Measurements from ENCODE around the gene CPED1. TPM values are rescaled to one million over a fixed set of nuclear protein-coding genes. Genes with fewer than 3 reads are reported as not detected.
A peak's percentile ranks its signal among the peaks of the same experiment; 100 is the strongest.

Gene CPED1
- not detected for total RNA-seq

DNA sequence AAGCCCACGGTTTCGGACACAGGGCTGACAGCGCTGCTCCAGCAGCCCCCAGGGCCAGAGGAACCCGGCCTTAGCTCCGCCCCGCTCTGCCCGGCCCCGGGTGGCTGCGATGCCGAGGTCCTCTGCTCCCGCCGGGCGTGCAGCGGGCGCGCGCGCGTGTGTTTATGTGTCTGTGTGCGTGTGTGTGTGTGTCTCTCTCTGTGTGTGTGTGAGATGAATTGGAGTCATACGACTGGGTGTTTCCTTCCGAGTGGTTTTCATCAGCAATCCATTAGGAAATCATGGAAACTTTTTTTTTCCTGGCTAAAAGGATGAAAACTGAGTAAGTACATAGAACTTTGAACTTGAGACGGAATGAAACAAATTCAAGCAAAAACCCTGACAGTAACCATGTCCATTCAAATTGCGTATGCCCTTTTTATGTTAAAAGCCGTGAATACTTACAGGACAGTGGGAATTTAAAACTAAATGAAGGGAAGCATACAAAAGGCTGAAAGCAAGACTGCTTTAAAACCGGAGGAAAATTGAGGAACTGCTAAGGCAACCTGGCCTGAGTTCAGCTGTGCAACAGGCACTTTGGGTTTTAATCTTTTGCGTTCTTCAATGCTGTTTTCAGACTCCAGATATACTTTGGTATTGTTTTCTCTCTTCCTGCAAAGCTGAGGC, at the start of gene CPED1:
Gene CPED1, plus strand, starts transcription at position 121 of the 666 bp plus-strand sequence. CDS start 911 bp downstream, outside the sequence.
- peaks cover 53% of the 10 kb centered on the region for H3K27me3 Mint-ChIP-seq
- no peak within 1 kb of the TSS for H3K27ac Mint-ChIP-seq
- peaks cover 23% of the 10 kb centered on the region for H3K4me1 Mint-ChIP-seq
- peak; percentile 38 for DNase-seq
- peak within 1 kb of the TSS; percentile 65 for H3K4me3 Mint-ChIP-seq
- no peaks in the 10 kb centered on the region for H3K36me3 Mint-ChIP-seq (ENCODE audit: low read depth)
- ChIA-PET POLR2A (interaction anchor here (1.0 to 1.6 kb wide), 2 partner anchors 38 to 88 kb away, joined by 3 to 7 read pairs; partner anchors contain the start of gene ING3), CTCF (interaction anchor here (0.7 to 4.6 kb wide), 15 partner anchors 10 to 120 kb away, joined by 3 to 39 read pairs (median 4); partner anchors contain the start of gene ING3)
- no peaks in the 10 kb centered on the region for H3K9me3 Mint-ChIP-seq

DNA sequence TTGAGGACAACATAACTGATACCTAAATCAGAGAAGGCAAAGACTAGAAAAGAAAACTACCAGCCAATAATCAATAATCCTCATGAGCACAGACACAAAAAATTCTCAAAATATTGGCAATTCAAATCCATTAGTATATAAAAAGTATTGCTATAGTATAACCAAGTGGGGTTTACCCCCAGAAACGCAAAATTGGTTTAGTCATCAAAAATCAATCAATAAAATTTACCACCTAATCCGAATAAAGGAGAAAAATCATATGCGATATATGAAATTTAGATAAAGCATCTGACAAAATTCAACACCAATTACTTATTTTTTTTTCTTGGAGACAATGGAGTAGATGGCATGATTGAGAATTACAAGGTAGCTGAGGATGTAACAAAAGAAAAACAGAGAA, 49.2 kb upstream of the CPED1 start:
- H3K4me1 Mint-ChIP-seq, result no peaks in the 10 kb centered on the region
- no peak overlapping the region for H3K4me3 Mint-ChIP-seq
- no peaks in the 10 kb centered on the region for H3K36me3 Mint-ChIP-seq (ENCODE audit: low read depth)
- no peak overlapping the region for H3K27ac Mint-ChIP-seq
- no peaks in the 10 kb centered on the region for H3K9me3 Mint-ChIP-seq
- ChIA-PET POLR2A (no interaction called here), CTCF (no interaction called here)
- DNase-seq, result no peak
- peaks cover 6% of the 10 kb centered on the region for H3K27me3 Mint-ChIP-seq

DNA sequence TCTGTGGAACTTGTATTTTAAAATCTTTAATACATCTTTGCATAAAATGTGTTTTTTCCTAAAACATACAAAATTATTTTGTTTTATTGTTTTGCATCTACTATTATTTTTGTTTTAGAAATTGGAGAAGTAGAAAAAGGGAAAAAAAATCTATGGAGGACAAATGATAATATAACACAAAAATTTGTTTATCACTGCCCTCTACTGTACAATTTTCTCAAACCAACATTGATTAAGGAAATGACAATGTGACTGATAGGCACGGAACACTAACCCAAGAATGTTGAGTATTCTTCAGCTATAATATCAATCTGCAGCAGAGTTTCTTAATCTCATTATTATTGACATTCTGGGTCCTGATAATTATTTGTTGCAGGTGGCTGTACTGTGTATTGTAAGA, 47.4 kb upstream of the CPED1 start:
- POLR2A ChIA-PET, result no interaction called here
- Mint-ChIP-seq H3K36me3 (ENCODE audit: low read depth) (no peaks in the 10 kb centered on the region), H3K27ac (no peak overlapping the region), H3K4me3 (no peak overlapping the region), H3K4me1 (no peaks in the 10 kb centered on the region), H3K9me3 (no peaks in the 10 kb centered on the region), H3K27me3 (peaks cover 8% of the 10 kb centered on the region)
- DNase-seq, result no peak
- CTCF ChIA-PET, result interaction anchor here (1.0 to 1.2 kb wide), 2 partner anchors 10 to 58 kb away, joined by 3 read pairs; partner anchors contain the start of gene ING3

DNA sequence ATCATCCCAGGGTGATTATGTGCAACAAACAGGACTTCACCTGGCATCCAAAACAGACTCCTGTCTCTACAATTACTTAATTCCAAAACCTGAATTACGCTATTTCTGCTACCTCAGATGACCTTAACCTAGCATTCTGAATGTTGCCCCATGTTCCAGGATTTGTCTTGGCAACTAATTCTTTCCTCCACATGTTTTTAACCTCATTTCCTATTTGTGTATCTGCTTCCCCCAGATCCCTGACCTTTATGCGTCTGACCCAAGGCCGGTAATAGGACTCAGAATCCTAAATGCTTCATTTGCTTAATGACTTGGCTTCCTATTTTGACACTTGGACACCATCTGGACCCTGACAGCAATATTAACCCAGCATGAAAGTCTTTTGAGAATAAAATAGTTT, 46.7 kb upstream of the CPED1 start:
- no peak overlapping the region for H3K4me3 Mint-ChIP-seq
- no peak for DNase-seq
- H3K27me3 Mint-ChIP-seq, result peaks cover 11% of the 10 kb centered on the region
- POLR2A ChIA-PET, result no interaction called here
- H3K9me3 Mint-ChIP-seq, result no peaks in the 10 kb centered on the region
- CTCF ChIA-PET, result interaction anchor here (0.7 to 1.2 kb wide), 3 partner anchors 9 to 140 kb away, joined by 3 to 4 read pairs (median 3); partner anchors contain the start of gene ING3
- H3K36me3 Mint-ChIP-seq (ENCODE audit: low read depth), result no peaks in the 10 kb centered on the region
- H3K27ac Mint-ChIP-seq, result no peak overlapping the region
- H3K4me1 Mint-ChIP-seq, result no peaks in the 10 kb centered on the region

- Mint-ChIP-seq H3K4me3 (no peak overlapping the region), H3K27ac (no peak overlapping the region), H3K27me3 (peaks cover 11% of the 10 kb centered on the region), H3K36me3 (ENCODE audit: low read depth) (no peaks in the 10 kb centered on the region), H3K4me1 (no peaks in the 10 kb centered on the region), H3K9me3 (no peaks in the 10 kb centered on the region)
- ChIA-PET CTCF (no interaction called here), POLR2A (no interaction called here)
- no peak for DNase-seq
These were observed 45.6 kb upstream of the CPED1 start for GRCh38 chr7:120942861-120943260.

GRCh38 chr7:120944826-120945562, 43.5 kb upstream of the CPED1 start:
- H3K27me3 Mint-ChIP-seq, result peaks cover 11% of the 10 kb centered on the region
- ChIA-PET POLR2A (no interaction called here), CTCF (no interaction called here)
- H3K4me3 Mint-ChIP-seq, result no peak overlapping the region
- no peak for DNase-seq
- peaks cover 12% of the 10 kb centered on the region for H3K4me1 Mint-ChIP-seq
- no peak overlapping the region for H3K27ac Mint-ChIP-seq
- no peaks in the 10 kb centered on the region for H3K36me3 Mint-ChIP-seq (ENCODE audit: low read depth)
- H3K9me3 Mint-ChIP-seq, result no peaks in the 10 kb centered on the region

GRCh38 chr7:120947980-120948379, 40.5 kb upstream of the CPED1 start:
- no peaks in the 10 kb centered on the region for H3K9me3 Mint-ChIP-seq
- H3K4me1 Mint-ChIP-seq, result peaks cover 22% of the 10 kb centered on the region
- H3K4me3 Mint-ChIP-seq, result no peak overlapping the region
- POLR2A ChIA-PET, result no interaction called here
- no peak overlapping the region for H3K27ac Mint-ChIP-seq
- H3K27me3 Mint-ChIP-seq, result peaks cover 5% of the 10 kb centered on the region
- CTCF ChIA-PET, result interaction anchor here (0.8 to 1.0 kb wide), 2 partner anchors 42 to 90 kb away, joined by 3 to 4 read pairs; partner anchors contain the start of gene TSPAN12
- no peak for DNase-seq
- H3K36me3 Mint-ChIP-seq (ENCODE audit: low read depth), result peaks cover 9% of the 10 kb centered on the region

- H3K27ac Mint-ChIP-seq, result peak overlapping the region; percentile 96
- peaks cover 16% of the 10 kb centered on the region for H3K36me3 Mint-ChIP-seq (ENCODE audit: low read depth)
- CTCF ChIA-PET, result no interaction called here
- no peak for DNase-seq
- H3K4me3 Mint-ChIP-seq, result peak overlapping the region; percentile 97
- POLR2A ChIA-PET, result no interaction called here
- H3K27me3 Mint-ChIP-seq, result peaks cover 5% of the 10 kb centered on the region
- H3K4me1 Mint-ChIP-seq, result peaks cover 29% of the 10 kb centered on the region
- H3K9me3 Mint-ChIP-seq, result no peaks in the 10 kb centered on the region
These were observed 39.1 kb upstream of the CPED1 start for GRCh38 chr7:120949393-120949911.

DNA sequence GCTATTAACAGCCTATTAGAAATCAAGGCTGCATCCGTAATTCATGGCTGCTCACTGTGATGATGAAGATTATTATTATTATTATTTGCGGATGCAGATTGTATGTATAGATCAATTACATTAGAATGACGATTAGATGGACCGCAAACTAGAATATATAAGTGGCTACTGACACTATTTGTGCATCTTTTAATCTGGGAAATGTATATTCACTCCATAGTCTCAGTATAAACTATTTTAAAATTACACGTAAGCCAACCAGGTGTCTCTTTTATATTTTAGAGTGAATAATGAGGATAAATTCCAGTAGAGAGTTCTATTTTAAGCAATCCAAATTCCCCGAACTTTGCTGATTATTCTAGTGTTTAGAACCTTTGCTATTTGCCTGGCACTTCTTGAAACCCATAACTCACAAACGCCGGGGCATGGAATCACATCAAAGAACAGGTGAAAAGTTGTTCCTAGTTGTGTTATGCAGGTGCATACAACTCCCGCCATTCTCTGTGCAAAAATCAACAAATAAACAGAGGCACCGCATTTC, 38.4 kb upstream of the CPED1 start:
- CTCF ChIA-PET, result interaction anchor here (0.8 to 2.0 kb wide), 5 partner anchors 9 to 158 kb away, joined by 3 to 12 read pairs (median 4); partner anchors contain the start of gene CPED1
- no peak for DNase-seq
- H3K27me3 Mint-ChIP-seq, result peaks cover 5% of the 10 kb centered on the region
- POLR2A ChIA-PET, result interaction anchor here (0.6 to 2.1 kb wide), 11 partner anchors 9 to 595 kb away, joined by 3 to 11 read pairs (median 4); no protein-coding TSS in a partner anchor
- no peaks in the 10 kb centered on the region for H3K9me3 Mint-ChIP-seq
- H3K4me1 Mint-ChIP-seq, result peaks cover 32% of the 10 kb centered on the region
- peak overlapping the region; percentile 97 for H3K4me3 Mint-ChIP-seq
- H3K36me3 Mint-ChIP-seq (ENCODE audit: low read depth), result peaks cover 22% of the 10 kb centered on the region
- peak overlapping the region; percentile 96 for H3K27ac Mint-ChIP-seq

DNA sequence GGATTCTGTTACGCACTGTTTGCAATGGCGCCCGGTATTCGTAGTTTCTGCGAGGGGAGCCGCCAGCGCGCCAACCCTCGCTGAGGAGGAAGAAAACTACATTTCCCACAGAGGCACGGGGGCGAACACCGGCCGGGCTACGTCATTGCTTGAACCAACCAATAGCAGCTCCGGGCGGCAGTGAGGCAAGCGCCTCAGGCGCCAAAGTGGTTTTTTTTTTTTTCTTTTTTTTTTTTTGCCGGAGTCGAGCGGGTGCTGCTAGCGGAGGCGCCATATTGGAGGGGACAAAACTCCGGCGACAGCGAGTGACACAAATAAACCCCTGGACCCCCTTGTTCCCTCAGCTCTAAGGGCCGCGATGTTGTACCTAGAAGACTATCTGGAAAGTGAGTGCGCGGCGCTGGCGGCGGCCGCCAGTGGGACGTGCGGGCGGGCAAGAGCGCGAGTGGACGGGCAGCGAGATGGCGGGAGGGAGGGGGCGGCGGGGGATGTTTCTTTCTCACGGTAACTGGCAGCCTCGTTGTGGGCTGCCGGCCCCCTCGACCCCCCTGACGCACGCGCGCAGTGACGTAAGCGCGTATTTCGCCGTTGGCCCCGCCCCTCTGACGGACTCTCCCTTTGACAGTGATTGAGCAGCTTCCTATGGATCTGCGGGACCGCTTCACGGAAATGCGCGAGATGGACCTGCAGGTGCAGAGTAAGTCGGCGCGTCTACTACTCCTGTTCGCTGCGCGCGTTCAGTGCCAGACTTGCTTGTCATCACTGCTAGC, 37.8 kb upstream of the CPED1 start, which contains the start of gene ING3:
Gene ING3, plus strand, starts transcription at position 239 of the 770 bp plus-strand sequence. Its CDS starts 120 bp downstream, at position 359.
- Mint-ChIP-seq H3K4me1 (peaks cover 34% of the 10 kb centered on the region), H3K36me3 (ENCODE audit: low read depth) (peaks cover 25% of the 10 kb centered on the region), H3K27me3 (peaks cover 5% of the 10 kb centered on the region), H3K4me3 (peak within 1 kb of the TSS; percentile 97), H3K9me3 (no peaks in the 10 kb centered on the region), H3K27ac (peak within 1 kb of the TSS; percentile 96)
- ChIA-PET CTCF (interaction anchor here (0.8 to 2.0 kb wide), 6 partner anchors 10 to 159 kb away, joined by 3 to 12 read pairs (median 4); partner anchors contain the start of gene CPED1), POLR2A (interaction anchor here (0.6 to 2.1 kb wide), 18 partner anchors 8 to 595 kb away, joined by 3 to 11 read pairs (median 4); no protein-coding TSS in a partner anchor)
- peak; percentile 98 for DNase-seq

DNA sequence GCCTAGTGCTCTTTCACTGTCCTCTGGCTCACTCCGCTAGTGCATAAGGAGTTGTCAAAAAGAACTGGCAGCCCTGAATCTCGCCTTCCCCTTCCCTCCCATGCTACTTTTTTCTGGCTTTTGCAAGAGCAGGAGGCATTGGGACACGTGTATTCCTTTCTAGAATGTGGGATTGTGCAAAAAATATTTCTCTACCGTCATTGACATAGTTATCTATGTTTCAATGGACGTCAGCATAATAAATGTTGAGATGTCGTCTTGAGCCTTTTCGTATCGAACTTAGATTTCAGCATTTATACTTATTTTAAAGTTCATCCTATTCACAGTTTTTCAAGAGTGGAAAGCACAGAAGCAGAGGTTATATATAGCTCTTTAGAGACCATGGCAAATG, 37.2 kb upstream of the CPED1 start:
- Mint-ChIP-seq H3K27me3 (peaks cover 1% of the 10 kb centered on the region), H3K4me1 (peaks cover 39% of the 10 kb centered on the region), H3K27ac (peak overlapping the region; percentile 96), H3K36me3 (ENCODE audit: low read depth) (peaks cover 30% of the 10 kb centered on the region), H3K9me3 (no peaks in the 10 kb centered on the region), H3K4me3 (peak overlapping the region; percentile 97)
- POLR2A ChIA-PET, result interaction anchor here (0.6 to 2.1 kb wide), 15 partner anchors 7 to 579 kb away, joined by 3 to 11 read pairs (median 4); no protein-coding TSS in a partner anchor
- CTCF ChIA-PET, result interaction anchor here (1.5 to 2.0 kb wide), 4 partner anchors 34 to 159 kb away, joined by 4 to 12 read pairs (median 8); partner anchors contain the start of gene CPED1
- no peak for DNase-seq

DNA sequence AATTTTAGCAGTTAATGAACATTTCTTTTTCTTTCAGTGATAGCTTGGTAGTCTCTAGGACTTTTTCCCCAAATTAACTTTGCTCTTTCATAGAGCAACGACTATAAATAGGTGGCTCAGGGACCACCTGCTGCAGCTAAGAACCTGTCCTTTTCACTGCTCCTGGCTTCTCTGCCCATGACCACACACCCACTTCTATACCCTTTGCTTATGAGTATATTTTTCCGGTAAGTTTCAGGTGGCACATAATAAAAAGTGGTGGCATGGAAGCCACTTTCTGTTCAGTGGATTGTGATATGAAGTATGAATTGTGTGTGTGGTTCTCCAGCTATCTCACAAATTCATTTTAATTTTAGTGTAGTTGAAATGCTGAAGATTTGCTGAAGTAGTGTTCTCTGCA, 36.7 kb upstream of the CPED1 start:
- no peak for DNase-seq
- H3K27me3 Mint-ChIP-seq, result no peaks in the 10 kb centered on the region
- H3K27ac Mint-ChIP-seq, result peak overlapping the region; percentile 96
- H3K36me3 Mint-ChIP-seq (ENCODE audit: low read depth), result peaks cover 36% of the 10 kb centered on the region
- H3K4me1 Mint-ChIP-seq, result peaks cover 40% of the 10 kb centered on the region
- ChIA-PET CTCF (interaction anchor here (1.7 to 2.0 kb wide), 3 partner anchors 33 to 160 kb away, joined by 5 to 12 read pairs (median 10); partner anchors contain the start of gene CPED1), POLR2A (interaction anchor here (0.6 to 2.1 kb wide), 8 partner anchors 8 to 578 kb away, joined by 3 to 11 read pairs (median 4); no protein-coding TSS in a partner anchor)
- no peaks in the 10 kb centered on the region for H3K9me3 Mint-ChIP-seq
- peak overlapping the region; percentile 97 for H3K4me3 Mint-ChIP-seq

Measured in activated CD4-positive, alpha-beta memory T cell treated with anti-CD3 and anti-CD28 coated beads, Interleukin-2, amount 10 ng/mL, durations not matched to agents 7 days and 5 days (primary cell).